Bone marrow (tissue), 2 donors: ENCODE results near the gene GRAMD1C.

Experiments used
- DNase-seq, 2 donors: peaks; one replicate each; lab custom pipeline; 2025; lab: John Stamatoyannopoulos, UW

GRAMD1C gene

DNA sequence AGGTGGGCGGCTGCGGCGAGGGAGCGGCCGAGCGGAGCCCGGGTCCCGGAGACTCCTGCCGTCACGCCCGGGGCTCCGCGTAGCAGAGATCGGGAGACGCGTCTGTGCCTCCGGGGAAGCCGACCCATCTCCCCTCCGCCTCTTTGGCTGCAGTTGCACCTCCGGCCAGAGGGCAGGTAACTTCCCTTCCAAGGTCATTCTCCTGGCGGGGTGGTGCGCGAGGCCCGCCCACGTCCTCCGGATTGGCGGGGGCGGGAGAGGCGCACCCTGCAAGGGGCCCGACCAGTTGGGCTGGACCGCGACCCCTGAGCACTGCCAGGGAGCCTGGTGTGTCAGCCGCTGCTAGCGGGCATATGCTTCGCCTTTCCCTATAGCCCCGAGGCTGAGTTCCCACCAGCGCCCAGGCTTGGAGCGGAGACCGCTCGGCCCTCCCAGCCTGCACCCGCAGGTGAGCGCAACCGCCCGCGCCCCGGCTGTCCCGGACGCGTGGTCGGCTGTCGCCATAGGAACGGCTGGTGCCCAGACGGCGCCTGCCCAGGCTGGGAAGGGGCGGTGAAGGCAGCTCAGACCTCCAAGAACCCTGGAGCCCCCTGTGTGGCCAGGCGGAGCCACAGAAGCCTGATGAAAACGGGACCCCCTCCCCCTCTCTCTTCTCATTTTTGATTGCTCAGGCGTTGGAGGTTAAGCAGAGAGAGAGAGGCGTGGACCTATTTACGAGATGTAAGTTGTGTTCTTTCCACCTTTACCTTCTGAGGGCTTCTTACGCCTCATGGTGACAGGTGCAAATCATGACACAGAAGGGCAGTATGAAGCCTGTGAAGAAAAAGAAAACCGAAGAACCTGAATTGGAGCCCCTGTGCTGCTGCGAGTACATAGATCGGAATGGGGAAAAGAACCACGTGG lies 109.7 kb downstream of the GRAMD1C start:
- DNase-seq = no peak

DNA sequence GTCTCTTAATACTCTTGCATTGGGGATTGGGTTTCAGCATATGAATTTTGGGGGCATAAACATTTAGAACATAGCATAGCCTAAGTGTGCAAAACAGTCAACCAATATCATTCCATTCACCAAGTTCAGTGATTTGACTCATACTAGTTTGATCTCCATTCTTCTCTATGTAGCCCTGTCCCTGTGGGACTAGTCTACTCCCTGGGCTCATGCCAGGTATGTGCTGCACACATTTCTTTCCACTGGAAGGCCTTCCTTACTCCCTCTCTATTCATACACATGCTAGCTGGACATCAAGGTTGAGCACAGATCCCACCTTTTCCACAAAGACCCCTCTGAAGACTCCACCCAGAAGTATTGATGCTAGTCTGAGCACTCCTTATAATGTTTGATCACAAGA lies 114.3 kb downstream of the GRAMD1C start:
- DNase-seq = no peak

DNA sequence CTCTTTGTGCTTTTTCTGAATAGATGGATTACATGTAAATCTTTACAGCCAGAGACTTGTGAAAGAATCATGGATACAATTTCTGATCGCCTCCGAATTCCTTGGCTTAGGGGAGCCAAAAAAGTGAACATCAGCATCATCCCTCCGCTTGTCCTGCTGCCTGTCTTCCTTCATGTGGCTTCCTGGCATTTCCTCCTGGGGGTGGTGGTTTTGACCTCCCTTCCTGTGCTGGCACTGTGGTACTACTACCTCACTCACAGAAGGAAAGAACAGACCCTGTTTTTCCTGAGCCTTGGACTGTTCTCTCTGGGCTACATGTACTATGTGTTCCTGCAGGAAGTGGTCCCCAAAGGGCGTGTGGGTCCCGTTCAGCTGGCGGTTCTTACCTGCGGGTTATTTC lies 115.1 kb downstream of the GRAMD1C start:
- DNase-seq = no peak

- no peak for DNase-seq
Measured at GRCh38 chr3:113954091-113954685, 115.6 kb downstream of the GRAMD1C start.

GRCh38 chr3:113963879-113964278 lies 125.3 kb downstream of the GRAMD1C start:
- no peak for DNase-seq

- no peak for DNase-seq
Measured at GRCh38 chr3:113966172-113966571, 127.6 kb downstream of the GRAMD1C start.

- no peak for DNase-seq
Measured at GRCh38 chr3:113968986-113969385, 130.4 kb downstream of the GRAMD1C start.

GRCh38 chr3:113977822-113978221 lies 139.2 kb downstream of the GRAMD1C start:
- no peak for DNase-seq

- DNase-seq = no peak
Measured at GRCh38 chr3:113979916-113980315, 141.3 kb downstream of the GRAMD1C start.

DNA sequence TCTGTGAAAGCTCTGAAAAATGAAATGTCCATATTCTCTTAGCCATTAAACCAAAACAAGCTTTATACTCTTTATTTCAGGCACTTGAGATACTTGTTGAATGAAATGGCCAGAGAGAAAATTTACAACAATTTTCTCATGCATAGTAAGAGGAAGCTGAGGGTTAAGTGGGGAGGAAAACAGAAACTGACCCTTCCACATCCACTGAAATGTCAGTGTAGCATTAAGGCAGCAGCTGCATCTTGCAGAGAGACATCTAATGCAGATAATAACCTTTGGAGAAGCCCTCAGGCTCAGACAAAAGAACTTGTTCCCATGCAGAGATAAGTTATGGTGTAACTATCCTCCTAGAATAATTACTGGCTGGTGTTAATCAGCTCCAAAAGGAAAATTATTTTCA lies 143.2 kb downstream of the GRAMD1C start:
- DNase-seq = no peak

DNA sequence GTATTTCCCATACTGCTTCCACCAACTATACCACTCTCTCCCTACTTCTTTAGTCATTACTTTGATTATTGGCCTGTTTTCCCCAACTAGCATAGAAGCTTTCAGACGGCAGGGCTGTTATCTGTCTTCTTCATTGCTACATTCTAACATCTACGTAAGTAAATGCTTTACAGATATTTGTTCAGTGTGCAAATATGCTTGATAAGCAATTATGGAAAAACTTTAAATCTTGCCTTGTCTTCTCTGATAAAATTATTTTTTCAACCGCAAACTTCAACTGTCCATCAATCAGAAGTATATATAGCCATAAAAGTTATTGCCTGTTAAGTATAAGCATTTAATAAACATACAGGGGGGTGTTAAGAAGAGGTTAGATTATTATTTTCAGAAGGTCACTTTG lies 145.0 kb downstream of the GRAMD1C start:
- DNase-seq = no peak

- peak in 1 of 2 donors; percentile 63 for DNase-seq
Measured at GRCh38 chr3:113985541-113985940, 147.0 kb downstream of the GRAMD1C start.
